ENCODE results near the gene CEMIP.

DNA sequence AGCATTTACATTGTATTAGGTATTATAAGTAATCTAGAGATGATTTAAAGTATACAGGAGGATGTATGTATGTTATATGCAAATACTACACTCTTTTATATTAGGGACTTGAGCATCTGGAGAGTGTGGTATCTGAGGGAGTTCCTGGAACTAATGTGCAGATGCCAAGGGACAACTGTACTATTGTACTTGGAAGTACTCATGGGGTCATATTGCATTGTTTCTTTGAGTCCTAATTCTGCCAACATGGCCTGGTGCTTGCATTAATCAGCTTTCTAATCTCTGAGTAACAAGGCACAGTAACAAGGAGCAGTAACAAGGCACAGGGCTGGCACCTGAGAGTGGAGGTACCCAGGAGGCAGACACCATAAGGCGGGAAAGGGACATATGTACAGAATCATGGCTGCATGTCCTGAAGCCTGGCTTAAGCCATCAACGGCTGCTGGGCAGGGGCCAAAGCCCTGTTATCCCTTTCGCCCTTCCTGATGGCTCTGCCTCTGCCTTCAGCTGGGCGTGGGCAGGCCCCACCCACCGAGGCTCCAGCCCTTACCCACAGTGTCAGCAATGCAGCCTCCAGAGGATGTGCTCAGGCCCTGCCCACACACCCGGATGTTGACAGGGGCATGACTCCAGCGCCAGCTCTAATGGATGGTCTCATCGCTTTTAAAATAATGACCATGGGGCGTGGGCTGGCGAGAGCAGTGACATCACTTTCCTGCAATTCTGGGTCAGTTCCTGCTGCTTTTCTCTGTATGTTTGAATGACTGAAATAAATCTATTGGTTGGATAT lies 22.9 kb downstream of the CEMIP start:
- TF ChIP-seq, protein P1, sequence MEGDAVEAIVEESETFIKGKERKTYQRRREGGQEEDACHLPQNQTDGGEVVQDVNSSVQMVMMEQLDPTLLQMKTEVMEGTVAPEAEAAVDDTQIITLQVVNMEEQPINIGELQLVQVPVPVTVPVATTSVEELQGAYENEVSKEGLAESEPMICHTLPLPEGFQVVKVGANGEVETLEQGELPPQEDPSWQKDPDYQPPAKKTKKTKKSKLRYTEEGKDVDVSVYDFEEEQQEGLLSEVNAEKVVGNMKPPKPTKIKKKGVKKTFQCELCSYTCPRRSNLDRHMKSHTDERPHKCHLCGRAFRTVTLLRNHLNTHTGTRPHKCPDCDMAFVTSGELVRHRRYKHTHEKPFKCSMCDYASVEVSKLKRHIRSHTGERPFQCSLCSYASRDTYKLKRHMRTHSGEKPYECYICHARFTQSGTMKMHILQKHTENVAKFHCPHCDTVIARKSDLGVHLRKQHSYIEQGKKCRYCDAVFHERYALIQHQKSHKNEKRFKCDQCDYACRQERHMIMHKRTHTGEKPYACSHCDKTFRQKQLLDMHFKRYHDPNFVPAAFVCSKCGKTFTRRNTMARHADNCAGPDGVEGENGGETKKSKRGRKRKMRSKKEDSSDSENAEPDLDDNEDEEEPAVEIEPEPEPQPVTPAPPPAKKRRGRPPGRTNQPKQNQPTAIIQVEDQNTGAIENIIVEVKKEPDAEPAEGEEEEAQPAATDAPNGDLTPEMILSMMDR (conservative IDR thresholded peaks at IDR 0.05; ENCODE audit: low read depth in 2 of 2): no peak
- no peak for TF ChIP-seq STAT1 (IDR thresholded peaks at IDR 0.05; ENCODE audit: unreplicated experiment)
